H9 (cell line): ENCODE measurements around the gene RIMBP3C. TPM values are rescaled to one million over a fixed set of nuclear protein-coding genes. Genes with fewer than 3 reads are reported as not detected.

ENCODE experiments used
- DNase-seq: peaks from one replicate; pipeline ENCODE4 v3.0.0-alpha.2; 2017
- H2AFZ ChIP-seq: one replicate; pipeline ENCODE4 v1.6.1; 2013; ENCODE audit warnings: mild to moderate bottlenecking, low read length, control low read depth, moderate library complexity
- H2AK5ac ChIP-seq: 2 replicates; pipeline ENCODE4 v1.6.1; 2013; ENCODE audit warnings: low read length, control low read depth, mixed read lengths; ENCODE audit not compliant: insufficient read length
- H2BK120ac ChIP-seq: one replicate; pipeline ENCODE4 v1.6.1; 2013; ENCODE audit warnings: low read depth, mild to moderate bottlenecking, low read length, control low read depth, inconsistent platforms; ENCODE audit not compliant: poor library complexity, severe bottlenecking
- H2BK12ac ChIP-seq: 2 replicates; pipeline ENCODE4 v1.6.1; 2013; ENCODE audit warnings: low read length, control low read depth, mixed read lengths, low read depth; ENCODE audit not compliant: insufficient read length
- H2BK15ac ChIP-seq: 2 replicates; pipeline ENCODE4 v1.6.1; 2013; ENCODE audit warnings: low read depth, low read length, control low read depth
- H2BK20ac ChIP-seq: one replicate; pipeline ENCODE4 v1.6.1; 2013; ENCODE audit warnings: low read depth, mild to moderate bottlenecking, low read length, control low read depth, inconsistent platforms; ENCODE audit not compliant: poor library complexity, severe bottlenecking
- H2BK5ac ChIP-seq: 2 replicates; pipeline ENCODE4 v1.6.1; 2013; ENCODE audit warnings: low read length, control low read depth, mixed read lengths; ENCODE audit not compliant: insufficient read length
- H3K14ac ChIP-seq: 2 replicates; pipeline ENCODE4 v1.6.1; 2013; ENCODE audit warnings: low read length, control low read depth; ENCODE audit not compliant: insufficient read depth
- H3K18ac ChIP-seq: 2 replicates; pipeline ENCODE4 v1.6.1; 2013; ENCODE audit warnings: low read depth, mild to moderate bottlenecking, mixed read lengths, low read length, control low read depth; ENCODE audit not compliant: insufficient read length
- H3K23ac ChIP-seq: 2 replicates; pipeline ENCODE4 v1.6.1; 2013; ENCODE audit warnings: low read length, control low read depth, mixed read lengths, low read depth; ENCODE audit not compliant: insufficient read length
- H3K23me2 ChIP-seq: 2 replicates; pipeline ENCODE4 v1.6.1; 2013; ENCODE audit warnings: low read depth, mild to moderate bottlenecking, mixed read lengths, low read length, control low read depth; ENCODE audit not compliant: insufficient read length, poor library complexity, severe bottlenecking
- H3K27ac ChIP-seq: 2 replicates; pipeline ENCODE4 v1.5.1; 2013; ENCODE audit warnings: low read length, control low read depth, mixed read lengths, low read depth; ENCODE audit not compliant: insufficient read length
- H3K27me3 ChIP-seq: 2 replicates; pipeline ENCODE4 v1.6.1; 2013; ENCODE audit warnings: low read length, control low read depth, inconsistent platforms; ENCODE audit not compliant: insufficient read depth
- H3K4ac ChIP-seq: 2 replicates; pipeline ENCODE4 v1.6.1; 2013; ENCODE audit warnings: low read depth, mild to moderate bottlenecking, control low read depth, inconsistent platforms, low read length, moderate library complexity
- H3K4me1 ChIP-seq: 2 replicates; pipeline ENCODE4 v1.6.1; 2013; ENCODE audit warnings: low read length, control low read depth, inconsistent platforms; ENCODE audit not compliant: insufficient read depth
- H3K4me2 ChIP-seq: 2 replicates; pipeline ENCODE4 v1.6.1; 2013; ENCODE audit warnings: low read length, control low read depth, mixed read lengths; ENCODE audit not compliant: insufficient read length, insufficient read depth
- H3K56ac ChIP-seq: 2 replicates; pipeline ENCODE4 v1.6.1; 2013; ENCODE audit warnings: low read depth, mild to moderate bottlenecking, mixed read lengths, low read length, control low read depth; ENCODE audit not compliant: insufficient read length
- H3K79me1 ChIP-seq: 2 replicates; pipeline ENCODE4 v1.6.1; 2013; ENCODE audit warnings: low read depth, mild to moderate bottlenecking, moderate library complexity, low read length, control low read depth, inconsistent platforms; ENCODE audit not compliant: insufficient read depth, poor library complexity, severe bottlenecking
- H3K79me2 ChIP-seq: 2 replicates; pipeline ENCODE4 v1.6.1; 2013; ENCODE audit warnings: low read length, control low read depth, inconsistent platforms; ENCODE audit not compliant: insufficient read depth
- H3K9ac ChIP-seq: 2 replicates; pipeline ENCODE4 v1.6.1; 2013; ENCODE audit warnings: low read length, control low read depth, mixed read lengths; ENCODE audit not compliant: insufficient read length; ENCODE audit errors: extremely low read depth
- H3K9me3 ChIP-seq: one replicate; pipeline ENCODE4 v1.6.1; 2013; ENCODE audit warnings: low read depth, low read length, inconsistent platforms; ENCODE audit not compliant: control insufficient read depth
- H3T11ph ChIP-seq: one replicate; pipeline ENCODE4 v1.6.1; 2013; ENCODE audit warnings: mild to moderate bottlenecking, low read length, control low read depth, inconsistent platforms
- H4K20me1 ChIP-seq: one replicate; pipeline ENCODE4 v1.6.1; 2013; ENCODE audit not compliant: control insufficient read depth, insufficient read length, insufficient read depth
- H4K5ac ChIP-seq: 2 replicates; pipeline ENCODE4 v1.6.1; 2013; ENCODE audit warnings: low read depth, mild to moderate bottlenecking, mixed read lengths, low read length, control low read depth; ENCODE audit not compliant: insufficient read length
- H4K8ac ChIP-seq: replicated peaks from 2 replicates; pipeline ENCODE4 v1.6.1; 2013; ENCODE audit warnings: low read length, control low read depth, mixed read lengths, low read depth; ENCODE audit not compliant: insufficient read length
- H4K91ac ChIP-seq: 2 replicates; pipeline ENCODE4 v1.6.1; 2013; ENCODE audit warnings: low read depth, mild to moderate bottlenecking, moderate library complexity, mixed read lengths, low read length, control low read depth; ENCODE audit not compliant: insufficient read length
- H3K27ac Mint-ChIP-seq, 3 experiments: 2 replicates in 2 of 3; 3 replicates in 1 of 3; pipeline ENCODE4 v1.8.0; 2020 to 2021; ENCODE audit warnings: mixed read lengths in 3 of 3, mild to moderate bottlenecking in 1 of 3, moderate library complexity in 1 of 3
- H3K27me3 Mint-ChIP-seq: 2 replicates; pipeline ENCODE4 v1.8.0; 2021; ENCODE audit warnings: low read depth, mild to moderate bottlenecking, moderate library complexity, mixed read lengths
- H3K36me3 Mint-ChIP-seq, 3 experiments: 2 replicates in 2 of 3; 3 replicates in 1 of 3; pipeline ENCODE4 v1.8.0; 2020 to 2021; ENCODE audit warnings: low read depth in 3 of 3, mixed read lengths in 3 of 3; ENCODE audit not compliant: insufficient read depth in 1 of 3
- H3K4me1 Mint-ChIP-seq, 2 experiments: 2 replicates each; pipeline ENCODE4 v1.8.0; 2020; ENCODE audit warnings: mixed read lengths in 2 of 2
- H3K4me3 Mint-ChIP-seq, 2 experiments: 2 replicates in 1 of 2; 3 replicates in 1 of 2; pipeline ENCODE4 v1.8.0; 2020 to 2021; ENCODE audit warnings: mild to moderate bottlenecking in 2 of 2, mixed read lengths in 2 of 2, moderate library complexity in 1 of 2
- H3K9me3 Mint-ChIP-seq, 2 experiments: 2 replicates in 1 of 2; 3 replicates in 1 of 2; pipeline ENCODE4 v1.8.0; 2020; ENCODE audit warnings: mild to moderate bottlenecking in 2 of 2, mixed read lengths in 2 of 2, moderate library complexity in 1 of 2
- WGBS: extraction: QIAGEN DNeasy Blood & Tissue Kit; methylation state at CpG from one replicate; pipeline ENCODE4 v1.1.7; 2013; ENCODE audit warnings: missing lambda C conversion rate, low lambda C conversion rate, mixed read lengths; ENCODE audit not compliant: insufficient read length; ENCODE audit errors: extremely low coverage; 5-methylcytosine and 5-hydroxymethylcytosine counted together
- total RNA-seq: library from RNA; stranded (reverse); gene quantifications from 2 replicates; pipeline ENCODE4 v1.2.1, GENCODE V29; 2021
- TF ChIP-seq, protein P1 (sequence below): fragments of 200-600 bp; sonication (generic); conservative IDR thresholded peaks from 3 replicates; pipeline ENCODE4 v1.8.0; 2021; ENCODE audit warnings: antibody characterized with exemption, mild to moderate bottlenecking

Gene RIMBP3C
- total RNA-seq, 1 experiment from 2014 or later = 0.44 TPM

DNA sequence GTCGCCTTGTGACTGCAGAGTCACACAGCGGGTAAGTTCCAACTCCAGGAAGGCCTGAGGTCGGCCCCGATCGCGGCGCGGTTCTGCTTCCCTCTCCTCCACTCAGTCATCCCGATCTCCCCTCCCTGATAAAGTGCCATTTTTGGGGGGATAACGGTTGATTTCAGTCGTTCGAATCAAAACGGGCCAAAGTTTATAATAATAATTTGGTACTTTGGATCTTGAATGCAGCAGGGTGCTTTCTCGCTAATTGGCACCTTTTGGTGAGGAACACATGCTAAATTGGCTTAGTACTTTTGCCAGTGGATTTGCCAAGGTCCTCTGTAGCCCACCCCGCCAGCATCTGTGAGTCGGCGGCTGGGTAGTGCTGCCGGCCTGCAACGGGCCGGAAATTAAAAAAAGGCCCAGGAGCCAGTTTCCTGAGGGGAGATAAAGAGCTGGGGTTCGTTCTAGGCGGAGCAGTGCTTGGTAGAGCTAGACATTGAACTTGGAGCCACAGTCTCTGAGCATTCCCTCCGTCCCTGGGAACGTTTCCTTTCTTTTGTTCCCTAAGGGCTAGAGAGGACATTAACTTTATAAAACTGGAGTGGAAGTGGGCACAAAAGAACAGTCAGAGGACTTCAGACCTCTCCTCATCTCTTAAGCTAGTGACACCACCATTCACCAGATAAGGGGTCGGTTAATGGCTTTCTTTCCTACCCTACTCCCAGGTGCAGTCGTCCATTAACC is 17.2 kb upstream of the RIMBP3C start:
- Histone ChIP-seq H3K4me2 (peak overlapping the region; percentile 76), H3T11ph (no peak overlapping the region), H3K18ac (no peak overlapping the region), H3K27ac (no peak overlapping the region), H3K79me1 (peaks cover 3% of the 10 kb centered on the region), H3K23ac (no peak overlapping the region), H3K9ac (peak overlapping the region; percentile 93), H3K27me3 (no peaks in the 10 kb centered on the region), H3K14ac (peak overlapping the region; percentile 44), H2AK5ac (no peak overlapping the region), H3K4me1 (no peaks in the 10 kb centered on the region; the same call in 1 of the 2 replicates), H2BK120ac (no peak overlapping the region), H4K5ac (no peak overlapping the region), H2BK12ac (no peak overlapping the region), H2AFZ (no peak overlapping the region), H3K9me3 (no peaks in the 10 kb centered on the region), H3K4ac (no peak overlapping the region), H2BK20ac (no peak overlapping the region), H4K8ac (no peak overlapping the region), H3K23me2 (peaks cover 8% of the 10 kb centered on the region), H2BK5ac (no peak overlapping the region), H3K79me2 (peaks cover 50% of the 10 kb centered on the region), H2BK15ac (no peak overlapping the region), H4K20me1 (peaks cover 2% of the 10 kb centered on the region), H4K91ac (no peak overlapping the region), H3K56ac (no peak overlapping the region)
- Mint-ChIP-seq H3K4me3 (peak overlapping the region; percentile 93 to 98), H3K9me3 (no peaks in the 10 kb centered on the region), H3K27ac (peak overlapping the region; percentile 86 to 98 (median 98); a peak in 6 of 7 replicates), H3K36me3 (peaks cover 6 to 19% (median 8%) of the 10 kb centered on the region in 3 experiments; a peak in 6 of 7 replicates), H3K27me3 (peaks cover 6% of the 10 kb centered on the region; the same call in 1 of the 2 replicates), H3K4me1 (peaks cover 35 to 37% of the 10 kb centered on the region in 2 experiments)
- TF ChIP-seq, protein P1, sequence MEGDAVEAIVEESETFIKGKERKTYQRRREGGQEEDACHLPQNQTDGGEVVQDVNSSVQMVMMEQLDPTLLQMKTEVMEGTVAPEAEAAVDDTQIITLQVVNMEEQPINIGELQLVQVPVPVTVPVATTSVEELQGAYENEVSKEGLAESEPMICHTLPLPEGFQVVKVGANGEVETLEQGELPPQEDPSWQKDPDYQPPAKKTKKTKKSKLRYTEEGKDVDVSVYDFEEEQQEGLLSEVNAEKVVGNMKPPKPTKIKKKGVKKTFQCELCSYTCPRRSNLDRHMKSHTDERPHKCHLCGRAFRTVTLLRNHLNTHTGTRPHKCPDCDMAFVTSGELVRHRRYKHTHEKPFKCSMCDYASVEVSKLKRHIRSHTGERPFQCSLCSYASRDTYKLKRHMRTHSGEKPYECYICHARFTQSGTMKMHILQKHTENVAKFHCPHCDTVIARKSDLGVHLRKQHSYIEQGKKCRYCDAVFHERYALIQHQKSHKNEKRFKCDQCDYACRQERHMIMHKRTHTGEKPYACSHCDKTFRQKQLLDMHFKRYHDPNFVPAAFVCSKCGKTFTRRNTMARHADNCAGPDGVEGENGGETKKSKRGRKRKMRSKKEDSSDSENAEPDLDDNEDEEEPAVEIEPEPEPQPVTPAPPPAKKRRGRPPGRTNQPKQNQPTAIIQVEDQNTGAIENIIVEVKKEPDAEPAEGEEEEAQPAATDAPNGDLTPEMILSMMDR = no peak
- DNase-seq = no peak
- no CpG with 5 or more reads among the region's 26 CpGs for WGBS
